Measurements from ENCODE around the gene PCBP3.
"Not testable (repeated sequence)": the region's sequence is repeated elsewhere in the genome, so short reads cannot be mapped to it uniquely, and the experiment has no call there.

DNA sequence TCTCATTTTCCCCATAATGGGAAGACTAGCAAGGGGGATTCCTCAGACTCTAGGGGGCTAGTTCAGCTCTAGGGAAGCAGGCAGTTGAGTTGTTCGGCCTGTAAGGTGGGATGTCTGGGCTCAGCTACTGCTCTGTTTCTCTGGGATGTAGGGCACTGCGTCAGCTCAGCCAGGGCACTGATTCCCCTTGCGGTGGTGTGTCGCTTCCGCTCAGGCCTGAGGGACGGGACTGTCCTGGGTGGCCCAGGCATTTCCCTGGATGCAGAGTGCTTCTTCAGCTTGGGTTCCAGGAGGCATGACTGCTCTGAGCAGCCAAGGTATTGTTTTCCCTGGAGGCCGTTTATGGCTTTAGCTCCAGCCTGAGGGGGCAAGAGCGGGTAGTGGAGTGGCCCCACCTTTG lies 38.8 kb upstream of the PCBP3 start:
- TF ChIP-seq CTCF, POLR2A (IDR thresholded peaks at IDR 0.05): not testable (repeated sequence)

Data from right lobe of liver (tissue), 4 donors.